Measurements from ENCODE around the gene ZYX.

The ZYX gene

GRCh38 chr7:143395187-143396149, 14.3 kb downstream of the ZYX start:
- no peak for TF ChIP-seq ARNTL (CRISPR knock-in tag; IDR thresholded peaks at IDR 0.05; ENCODE audit: borderline replicate concordance, low read depth)
- TF ChIP-seq RARB (CRISPR knock-in tag; IDR thresholded peaks at IDR 0.05): peak; percentile 19; the same call in 1 of the 2 replicates
- ATAC-seq: peak; percentile 9

- TF ChIP-seq TOX (CRISPR knock-in tag; IDR thresholded peaks at IDR 0.05; ENCODE audit: borderline replicate concordance) (peak; percentile 0; the same call in 1 of the 2 replicates), RARB (CRISPR knock-in tag; IDR thresholded peaks at IDR 0.05) (no peak), ZNF70 (CRISPR knock-in tag; IDR thresholded peaks at IDR 0.05) (no peak), SNAI2 (CRISPR knock-in tag; IDR thresholded peaks at IDR 0.05) (no peak)
- peak; percentile 3 for ATAC-seq
These were observed 15.0 kb downstream of the ZYX start for GRCh38 chr7:143396182-143396581.

DNA sequence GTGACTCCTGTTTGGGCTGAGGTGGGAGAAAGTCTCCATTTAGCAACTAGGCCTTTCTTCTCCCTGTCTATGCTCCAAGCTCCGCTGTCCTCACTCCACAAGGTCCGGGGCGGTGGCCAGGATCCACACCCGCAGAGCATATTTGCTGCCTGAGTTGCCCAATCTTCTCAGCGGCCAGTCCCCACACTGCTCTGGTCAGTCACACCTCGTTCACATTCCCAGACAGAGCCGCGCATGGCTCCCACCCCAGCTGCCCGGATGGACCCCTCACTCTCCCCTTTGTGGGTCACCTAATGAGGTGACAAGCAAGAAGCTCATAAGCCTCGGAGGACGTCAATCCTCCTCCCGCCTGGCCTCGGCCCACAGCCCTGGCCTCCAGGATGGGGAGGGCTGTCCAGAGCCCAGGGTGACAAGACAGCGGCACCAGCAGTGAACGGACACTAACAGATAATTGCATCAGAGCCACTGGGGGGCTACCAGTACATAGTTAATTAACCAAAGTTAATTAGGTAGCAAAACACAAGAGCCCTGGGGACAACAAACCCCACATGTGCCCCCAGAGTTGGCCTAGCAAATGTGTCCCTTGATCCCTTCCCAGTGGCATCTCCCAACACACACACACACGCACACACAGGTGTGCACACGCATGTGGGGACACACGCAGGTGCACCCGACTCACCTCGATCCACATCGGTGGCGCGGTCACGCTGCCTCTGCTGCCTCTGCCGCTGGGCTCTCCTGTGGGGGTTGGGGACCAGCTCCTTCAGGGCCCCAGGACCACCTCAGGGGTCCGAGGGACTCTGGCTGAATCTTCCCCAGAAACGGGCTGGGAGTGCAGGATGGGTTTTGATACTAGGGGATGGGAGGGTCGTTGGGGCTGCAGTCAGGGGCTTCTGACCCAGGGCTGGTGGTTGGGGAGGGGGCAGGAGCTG, 15.7 kb downstream of the ZYX start:
- ATAC-seq: peak; percentile 0; the same call in 2 of the 3 replicates
- TF ChIP-seq ZNF8 (CRISPR knock-in tag; IDR thresholded peaks at IDR 0.05): no peak

DNA sequence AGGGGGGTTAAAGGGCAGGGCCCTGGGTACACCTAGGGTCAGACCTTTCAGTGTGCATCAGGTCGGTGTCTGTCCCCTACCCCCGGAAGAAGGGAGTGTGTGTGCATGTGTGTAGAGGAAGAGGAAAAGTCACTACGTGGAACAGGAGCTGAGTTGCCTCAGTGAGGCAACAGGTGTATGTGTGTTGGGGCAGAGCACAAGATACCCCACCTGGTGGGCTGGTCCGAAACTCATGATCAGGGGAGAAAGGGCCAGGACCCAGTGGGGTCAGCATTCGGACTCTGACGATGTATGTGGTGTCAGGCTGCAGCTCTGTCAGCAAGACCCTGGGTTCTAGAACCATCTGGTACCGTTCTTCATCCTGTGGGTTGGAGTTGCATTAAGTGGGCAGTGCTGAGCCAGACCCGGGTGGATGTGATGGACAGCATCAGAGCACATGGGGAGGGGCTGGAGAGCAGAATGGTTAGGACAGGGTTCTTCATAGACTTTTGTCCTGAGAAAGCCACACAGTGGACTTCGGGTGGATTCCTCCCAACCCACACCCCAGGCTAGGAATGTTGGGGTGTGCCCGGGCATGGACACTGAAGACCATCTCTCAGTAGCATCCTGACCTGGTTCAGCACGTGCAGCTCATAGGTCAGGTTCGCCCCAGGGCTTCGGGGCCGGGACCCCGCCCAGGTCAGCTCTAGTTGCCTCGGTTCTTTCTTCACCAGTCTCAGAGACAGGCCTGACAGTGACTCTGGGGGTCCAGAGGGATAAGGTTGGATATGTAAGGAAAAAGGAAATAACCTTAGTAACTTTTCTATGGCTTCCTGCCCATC, 16.8 kb downstream of the ZYX start:
- ATAC-seq: no peak
- TF ChIP-seq SNAI2 (CRISPR knock-in tag; IDR thresholded peaks at IDR 0.05) (no peak), ZNF8 (CRISPR knock-in tag; IDR thresholded peaks at IDR 0.05) (no peak), TSHZ2 (CRISPR knock-in tag; IDR thresholded peaks at IDR 0.05) (no peak), OSR1 (CRISPR knock-in tag; IDR thresholded peaks at IDR 0.05) (no peak), ISL1 (CRISPR knock-in tag; IDR thresholded peaks at IDR 0.05) (no peak), PATZ1 (CRISPR knock-in tag; IDR thresholded peaks at IDR 0.05; ENCODE audit: borderline replicate concordance) (no peak)
- TF ChIP-seq, protein P1, sequence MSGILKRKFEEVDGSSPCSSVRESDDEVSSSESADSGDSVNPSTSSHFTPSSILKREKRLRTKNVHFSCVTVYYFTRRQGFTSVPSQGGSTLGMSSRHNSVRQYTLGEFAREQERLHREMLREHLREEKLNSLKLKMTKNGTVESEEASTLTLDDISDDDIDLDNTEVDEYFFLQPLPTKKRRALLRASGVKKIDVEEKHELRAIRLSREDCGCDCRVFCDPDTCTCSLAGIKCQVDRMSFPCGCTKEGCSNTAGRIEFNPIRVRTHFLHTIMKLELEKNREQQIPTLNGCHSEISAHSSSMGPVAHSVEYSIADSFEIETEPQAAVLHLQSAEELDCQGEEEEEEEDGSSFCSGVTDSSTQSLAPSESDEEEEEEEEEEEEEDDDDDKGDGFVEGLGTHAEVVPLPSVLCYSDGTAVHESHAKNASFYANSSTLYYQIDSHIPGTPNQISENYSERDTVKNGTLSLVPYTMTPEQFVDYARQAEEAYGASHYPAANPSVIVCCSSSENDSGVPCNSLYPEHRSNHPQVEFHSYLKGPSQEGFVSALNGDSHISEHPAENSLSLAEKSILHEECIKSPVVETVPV (CRISPR knock-in tag; IDR thresholded peaks at IDR 0.05): no peak

DNA sequence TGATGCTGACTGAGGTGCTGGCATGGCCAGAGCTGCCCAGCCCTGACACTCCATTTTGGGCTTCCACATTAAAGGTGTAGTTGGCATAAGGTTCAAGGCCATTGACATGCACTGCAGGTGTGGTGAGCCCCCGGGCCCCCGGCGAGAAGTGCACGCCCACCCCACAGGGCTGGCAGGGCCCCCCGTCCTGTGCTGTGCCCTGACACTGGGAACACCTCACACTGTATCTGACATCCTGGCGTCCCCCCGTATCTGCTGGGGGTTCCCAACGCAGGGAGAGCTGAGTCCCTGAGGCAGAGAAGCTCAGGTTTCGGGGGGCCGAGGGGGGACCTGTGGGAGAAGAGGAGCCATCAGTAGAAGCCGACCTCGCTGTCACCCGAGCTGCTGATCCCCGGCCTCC, 17.5 kb downstream of the ZYX start:
- TF ChIP-seq ZNF8 (CRISPR knock-in tag; IDR thresholded peaks at IDR 0.05): no peak
- TF ChIP-seq ISL1 (CRISPR knock-in tag; IDR thresholded peaks at IDR 0.05): no peak
- no peak for TF ChIP-seq PPARA (CRISPR knock-in tag; IDR thresholded peaks at IDR 0.05; ENCODE audit: borderline replicate concordance)
- no peak for TF ChIP-seq PATZ1 (CRISPR knock-in tag; IDR thresholded peaks at IDR 0.05; ENCODE audit: borderline replicate concordance)
- TF ChIP-seq BACH2 (CRISPR knock-in tag; IDR thresholded peaks at IDR 0.05; ENCODE audit: borderline replicate concordance): no peak
- no peak for TF ChIP-seq ZC3H10 (CRISPR knock-in tag; IDR thresholded peaks at IDR 0.05)
- no peak for TF ChIP-seq ESRRG (CRISPR knock-in tag; IDR thresholded peaks at IDR 0.05)
- no peak for TF ChIP-seq RARB (CRISPR knock-in tag; IDR thresholded peaks at IDR 0.05)
- TF ChIP-seq CSDC2 (CRISPR knock-in tag; IDR thresholded peaks at IDR 0.05): no peak
- ATAC-seq: no peak

All from SK-N-SH treated with all-trans-retinoic acid at 6 μM for 48 hours (cell line).